ENCODE data around the gene MED14. TPM values are rescaled to one million over a fixed set of nuclear protein-coding genes. Genes with fewer than 3 reads are reported as not detected.

Gene MED14
- total and polyA plus RNA-seq, 2 of the 4 experiments (the other 2 are of a cell fraction) = 17.6 to 25.9 TPM

DNA sequence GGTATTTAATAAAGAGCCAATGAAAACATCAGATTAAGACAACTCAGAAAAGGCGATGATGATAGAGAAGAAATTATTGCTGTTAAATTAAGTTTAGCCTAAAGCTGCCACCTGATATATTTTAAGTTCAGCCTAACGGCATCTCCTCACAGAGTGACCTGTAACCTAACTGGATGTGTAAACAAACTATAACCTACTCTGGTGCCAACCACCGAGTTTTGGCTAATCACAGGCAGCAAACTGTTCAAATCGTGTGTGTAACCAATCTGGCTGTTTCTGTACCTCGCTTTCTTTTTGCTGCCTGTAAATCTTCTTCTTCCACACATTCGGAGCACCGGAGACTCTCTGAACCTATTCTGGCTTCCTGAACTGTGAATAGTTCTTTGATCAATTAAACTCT lies 37.8 kb upstream of the MED14 start:
- Histone ChIP-seq H3K79me1 (ENCODE audit: low read depth in 1 of 2, low read length in 2 of 2) (no peaks in the 10 kb centered on the region), H3K4me3 (ENCODE audit: insufficient read depth, low read depth, low read length) (no peak overlapping the region), H2AK9ac (replicated peaks; ENCODE audit: low read depth, low read length, poor library complexity) (no peak overlapping the region), H2BK15ac (ENCODE audit: low read depth, low read length) (no peak overlapping the region), H2AFZ (replicated peaks; ENCODE audit: low read length, poor library complexity) (no peak overlapping the region), H3K18ac (ENCODE audit: low read depth, low read length) (no peak overlapping the region), H4K20me1 (ENCODE audit: insufficient read depth, low read length) (no peaks in the 10 kb centered on the region), H3K9me1 (ENCODE audit: insufficient read depth, low read length) (peaks cover 3% of the 10 kb centered on the region), H3K9me3 (ENCODE audit: control insufficient read depth, insufficient read depth, low read length) (no peaks in the 10 kb centered on the region), H2AK5ac (ENCODE audit: low read depth, low read length) (no peak overlapping the region), H3K4me2 (ENCODE audit: low read depth, low read length) (no peak overlapping the region), H2BK120ac (ENCODE audit: low read depth, low read length) (no peak overlapping the region), H3K56ac (ENCODE audit: extremely low read depth, insufficient read depth, low read length) (no peak overlapping the region), H3K9ac (ENCODE audit: low read depth, low read length) (no peak overlapping the region), H2BK20ac (ENCODE audit: low read depth, low read length) (no peak overlapping the region), H3K36me3 (ENCODE audit: control insufficient read depth, insufficient read depth, low read length) (no peaks in the 10 kb centered on the region), H4K8ac (ENCODE audit: low read depth in 2 of 2, low read length in 2 of 2) (no peak overlapping the region), H4K91ac (ENCODE audit: insufficient read depth, low read depth, low read length) (no peak overlapping the region), H4K5ac (ENCODE audit: low read depth, low read length) (peak overlapping the region; percentile 56; the same call in 1 of the 2 replicates), H2BK5ac (ENCODE audit: low read depth, low read length, poor library complexity, severe bottlenecking) (no peak overlapping the region), H3K23ac (ENCODE audit: low read depth, low read length) (no peak overlapping the region), H3K14ac (replicated peaks; ENCODE audit: low read depth, low read length) (no peak overlapping the region), H3K4ac (ENCODE audit: low read depth, low read length) (no peak overlapping the region), H3K27ac (ENCODE audit: insufficient read depth, low read length) (no peak overlapping the region), H3K4me1 (ENCODE audit: control insufficient read depth, insufficient read depth, low read length) (no peaks in the 10 kb centered on the region), H3K27me3 (ENCODE audit: control insufficient read depth, insufficient read depth, low read length) (no peaks in the 10 kb centered on the region; the same call in 1 of the 2 replicates)
- no CpG with 5 or more reads among the region's 7 CpGs for whole genome bisulfite sequencing, 2 experiments (ENCODE audit: extremely low coverage in 2 of 2, insufficient read length in 1 of 2)
- BruUV-seq (replicated peaks) = no TSS peak
- intact Hi-C loops (cut with micrococcal nuclease) = no loop called here
- in situ Hi-C loops (cut with MboI; ENCODE audit: low sequenced_read_pairs) = no loop called here
- dilution Hi-C loops (cut with HindIII; ENCODE audit: low sequenced_read_pairs, unreplicated experiment) = no loop called here
- ATAC-seq (ENCODE audit: low read depth) = no peak
- no peak for DNase-seq
- TF ChIP-seq, protein P1, sequence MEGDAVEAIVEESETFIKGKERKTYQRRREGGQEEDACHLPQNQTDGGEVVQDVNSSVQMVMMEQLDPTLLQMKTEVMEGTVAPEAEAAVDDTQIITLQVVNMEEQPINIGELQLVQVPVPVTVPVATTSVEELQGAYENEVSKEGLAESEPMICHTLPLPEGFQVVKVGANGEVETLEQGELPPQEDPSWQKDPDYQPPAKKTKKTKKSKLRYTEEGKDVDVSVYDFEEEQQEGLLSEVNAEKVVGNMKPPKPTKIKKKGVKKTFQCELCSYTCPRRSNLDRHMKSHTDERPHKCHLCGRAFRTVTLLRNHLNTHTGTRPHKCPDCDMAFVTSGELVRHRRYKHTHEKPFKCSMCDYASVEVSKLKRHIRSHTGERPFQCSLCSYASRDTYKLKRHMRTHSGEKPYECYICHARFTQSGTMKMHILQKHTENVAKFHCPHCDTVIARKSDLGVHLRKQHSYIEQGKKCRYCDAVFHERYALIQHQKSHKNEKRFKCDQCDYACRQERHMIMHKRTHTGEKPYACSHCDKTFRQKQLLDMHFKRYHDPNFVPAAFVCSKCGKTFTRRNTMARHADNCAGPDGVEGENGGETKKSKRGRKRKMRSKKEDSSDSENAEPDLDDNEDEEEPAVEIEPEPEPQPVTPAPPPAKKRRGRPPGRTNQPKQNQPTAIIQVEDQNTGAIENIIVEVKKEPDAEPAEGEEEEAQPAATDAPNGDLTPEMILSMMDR (conservative IDR thresholded peaks at IDR 0.05; ENCODE audit: low read depth, low read length) = no peak
- TF ChIP-seq RAD21 (IDR thresholded peaks at IDR 0.05; ENCODE audit: low read length) (no peak), RFX5 (IDR thresholded peaks at IDR 0.05; ENCODE audit: low read depth, low read length) (no peak), BHLHE40 (IDR thresholded peaks at IDR 0.05; ENCODE audit: low read depth, low read length) (no peak), CEBPB (IDR thresholded peaks at IDR 0.05; ENCODE audit: low read depth, low read length) (no peak), FOS (IDR thresholded peaks at IDR 0.05; ENCODE audit: low read depth, low read length) (no peak), SMC3 (IDR thresholded peaks at IDR 0.05; ENCODE audit: low read depth, low read length) (no peak), RCOR1 (IDR thresholded peaks at IDR 0.05; ENCODE audit: insufficient replicate concordance, low read length) (no peak), MAFK (IDR thresholded peaks at IDR 0.05; ENCODE audit: low read depth, low read length) (no peak), MXI1 (IDR thresholded peaks at IDR 0.05; ENCODE audit: borderline replicate concordance, low read depth, low read length) (no peak), POLR2A (IDR thresholded peaks at IDR 0.05; ENCODE audit: low read depth, low read length) (no peak)
- TF ChIP-seq, protein P2, sequence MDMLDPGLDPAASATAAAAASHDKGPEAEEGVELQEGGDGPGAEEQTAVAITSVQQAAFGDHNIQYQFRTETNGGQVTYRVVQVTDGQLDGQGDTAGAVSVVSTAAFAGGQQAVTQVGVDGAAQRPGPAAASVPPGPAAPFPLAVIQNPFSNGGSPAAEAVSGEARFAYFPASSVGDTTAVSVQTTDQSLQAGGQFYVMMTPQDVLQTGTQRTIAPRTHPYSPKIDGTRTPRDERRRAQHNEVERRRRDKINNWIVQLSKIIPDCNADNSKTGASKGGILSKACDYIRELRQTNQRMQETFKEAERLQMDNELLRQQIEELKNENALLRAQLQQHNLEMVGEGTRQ (IDR thresholded peaks at IDR 0.05; ENCODE audit: low read depth, low read length) = no peak
- TF ChIP-seq, protein P3, sequence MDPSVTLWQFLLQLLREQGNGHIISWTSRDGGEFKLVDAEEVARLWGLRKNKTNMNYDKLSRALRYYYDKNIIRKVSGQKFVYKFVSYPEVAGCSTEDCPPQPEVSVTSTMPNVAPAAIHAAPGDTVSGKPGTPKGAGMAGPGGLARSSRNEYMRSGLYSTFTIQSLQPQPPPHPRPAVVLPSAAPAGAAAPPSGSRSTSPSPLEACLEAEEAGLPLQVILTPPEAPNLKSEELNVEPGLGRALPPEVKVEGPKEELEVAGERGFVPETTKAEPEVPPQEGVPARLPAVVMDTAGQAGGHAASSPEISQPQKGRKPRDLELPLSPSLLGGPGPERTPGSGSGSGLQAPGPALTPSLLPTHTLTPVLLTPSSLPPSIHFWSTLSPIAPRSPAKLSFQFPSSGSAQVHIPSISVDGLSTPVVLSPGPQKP (IDR thresholded peaks at IDR 0.05; ENCODE audit: borderline replicate concordance, low read depth, low read length) = no peak
- ChIA-PET CTCF (interaction anchor here (0.6 to 1.4 kb wide), 2 partner anchors 17 to 540 kb away, joined by 3 read pairs; no protein-coding TSS in a partner anchor), POLR2A (ENCODE audit: unreplicated experiment) (no interaction called here)

Data from IMR-90 (cell line).